HG02840 (cell line): ENCODE data around the gene EVC2.
"Not testable (repeated sequence)": the region's sequence is repeated elsewhere in the genome, so short reads cannot be mapped to it uniquely, and the experiment has no call there.

Experiments used
- ATAC-seq: cut with Tn5 transposase; IDR thresholded peaks from one replicate; pipeline ENCODE4 v1.9.1; 2021; ENCODE audit warnings: mild to moderate bottlenecking, moderate library complexity, moderate number of reproducible peaks; ENCODE audit not compliant: unreplicated experiment, low FRiP score

EVC2 gene

DNA sequence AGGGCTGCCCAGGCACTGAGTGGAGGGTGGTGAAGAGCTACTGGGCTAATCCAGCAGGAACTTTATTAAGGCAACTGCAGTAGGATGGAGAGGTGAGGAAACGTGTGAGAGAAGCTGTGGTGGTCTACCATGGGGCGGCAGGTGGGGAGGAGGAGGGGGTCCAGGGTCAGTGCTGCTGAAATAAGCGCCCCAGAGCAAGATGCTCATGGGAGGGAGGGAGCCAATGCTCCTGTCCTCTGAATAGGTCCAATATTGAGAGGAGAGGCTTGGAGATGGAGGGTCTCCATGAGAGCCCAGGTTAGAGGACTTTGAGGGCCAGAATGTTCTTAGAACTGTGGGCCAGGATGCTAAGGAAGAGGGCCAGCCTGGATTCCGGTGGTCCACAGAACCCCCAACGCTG, 37.9 kb upstream of the EVC2 start:
- no peak for ATAC-seq

DNA sequence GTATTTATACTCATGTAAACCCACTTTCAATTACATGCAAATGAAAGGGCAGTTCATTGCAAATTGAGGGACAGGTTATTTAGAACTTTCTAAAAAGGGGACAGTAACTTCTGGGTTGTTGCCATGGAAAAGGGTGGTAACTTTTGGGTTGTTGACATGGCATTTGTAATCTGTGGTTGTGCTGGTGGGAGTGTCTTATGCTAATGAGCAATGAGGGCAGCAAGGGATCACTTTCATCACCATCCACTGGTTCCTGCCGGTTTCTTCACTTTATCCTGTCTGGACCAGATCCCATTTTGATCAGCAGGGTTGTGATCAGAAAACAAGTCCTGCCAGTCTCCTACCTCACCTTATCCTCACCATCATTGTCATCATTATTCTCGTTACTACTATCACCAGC, 34.6 kb upstream of the EVC2 start:
- no peak for ATAC-seq

DNA sequence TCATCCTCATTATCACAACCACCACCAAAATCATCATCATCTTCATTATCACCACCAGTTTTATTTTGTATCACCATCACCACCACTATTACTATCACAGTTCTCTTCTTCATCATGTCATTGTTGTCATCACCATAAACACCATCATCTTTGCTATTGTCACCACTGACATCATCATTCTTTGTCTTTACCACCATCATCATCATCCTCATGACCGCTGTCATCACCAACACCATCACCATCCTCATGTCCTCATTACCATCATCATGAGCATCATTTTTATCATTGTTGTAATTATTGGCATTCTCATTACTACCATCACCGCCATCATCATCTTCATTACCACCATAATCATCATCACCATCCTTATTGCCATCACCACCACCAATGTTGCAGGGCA, 34.0 kb upstream of the EVC2 start:
- no peak for ATAC-seq

DNA sequence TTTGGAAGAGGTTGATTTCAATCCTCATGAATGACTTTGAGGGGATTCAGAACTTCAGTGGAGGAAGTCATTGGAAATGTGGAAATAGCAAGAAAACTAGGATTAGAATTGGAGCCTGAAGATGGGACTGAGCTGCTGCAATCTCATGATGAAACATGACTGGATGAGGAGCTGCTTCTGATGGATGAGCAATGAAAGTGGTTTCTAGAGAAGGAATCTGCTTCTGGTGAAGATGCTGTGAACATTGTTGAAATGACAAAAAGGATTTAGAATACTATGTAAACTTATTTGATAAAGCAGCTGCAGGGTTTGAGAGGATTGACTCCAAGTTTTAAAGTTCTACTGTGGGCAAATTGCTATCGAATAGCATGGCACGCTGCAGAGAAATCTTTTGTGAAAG, 29.7 kb upstream of the EVC2 start:
- no peak for ATAC-seq

- ATAC-seq = no peak
Observed at GRCh38 chr4:5735463-5735862, 27.1 kb upstream of the EVC2 start.

- no peak for ATAC-seq
Observed at GRCh38 chr4:5734853-5735252, 26.5 kb upstream of the EVC2 start.

GRCh38 chr4:5732158-5732557, 23.8 kb upstream of the EVC2 start:
- ATAC-seq = no peak

DNA sequence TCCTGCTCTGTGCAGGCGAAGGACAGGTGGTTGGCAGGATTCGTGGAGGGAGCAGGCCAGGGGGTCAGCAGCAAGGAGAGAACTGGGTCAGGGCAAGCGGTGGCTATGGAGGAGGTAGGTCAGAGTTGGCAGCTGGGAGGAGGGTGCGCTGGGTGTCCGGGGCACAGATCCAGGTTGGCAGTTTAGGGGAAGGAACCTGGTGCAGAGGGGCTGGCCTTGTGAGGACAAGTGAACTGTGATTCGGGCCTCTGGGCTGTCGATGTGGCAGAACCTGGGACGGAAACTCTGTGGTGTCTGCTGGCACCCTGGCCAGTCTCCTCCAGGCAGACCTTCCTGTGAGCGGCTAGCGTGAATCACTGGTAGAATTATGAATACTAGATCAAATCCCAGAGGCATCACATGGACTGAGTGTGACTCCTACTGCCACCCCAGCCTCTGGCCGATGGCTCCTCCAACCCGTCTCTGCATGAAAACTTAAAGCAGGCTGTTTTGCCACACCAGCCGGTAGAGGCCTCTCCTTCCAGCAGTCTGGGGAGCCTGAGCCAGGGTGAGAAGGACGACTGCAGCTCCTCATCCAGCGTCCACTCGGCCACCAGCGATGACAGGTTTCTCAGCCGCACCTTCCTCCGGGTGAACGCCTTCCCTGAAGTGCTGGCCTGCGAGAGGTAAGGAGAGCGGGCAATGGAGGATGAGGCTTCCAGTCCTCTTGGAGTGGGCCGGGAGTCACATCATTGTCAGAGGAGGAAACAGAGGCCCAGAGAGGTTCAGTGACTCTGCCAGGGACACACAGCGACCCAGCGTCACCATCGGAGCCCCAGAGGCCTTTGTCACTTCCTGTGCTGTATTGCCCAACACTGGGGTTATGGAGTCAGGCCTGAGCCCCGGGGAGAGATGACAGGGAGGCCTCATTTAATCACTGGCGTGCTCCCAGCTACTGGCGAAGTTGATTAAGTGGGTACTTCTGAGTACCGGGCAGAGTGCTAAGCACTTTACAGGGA, 22.9 kb upstream of the EVC2 start:
- no peak for ATAC-seq

- ATAC-seq = no peak
Observed at GRCh38 chr4:5730436-5730835, 22.1 kb upstream of the EVC2 start.

DNA sequence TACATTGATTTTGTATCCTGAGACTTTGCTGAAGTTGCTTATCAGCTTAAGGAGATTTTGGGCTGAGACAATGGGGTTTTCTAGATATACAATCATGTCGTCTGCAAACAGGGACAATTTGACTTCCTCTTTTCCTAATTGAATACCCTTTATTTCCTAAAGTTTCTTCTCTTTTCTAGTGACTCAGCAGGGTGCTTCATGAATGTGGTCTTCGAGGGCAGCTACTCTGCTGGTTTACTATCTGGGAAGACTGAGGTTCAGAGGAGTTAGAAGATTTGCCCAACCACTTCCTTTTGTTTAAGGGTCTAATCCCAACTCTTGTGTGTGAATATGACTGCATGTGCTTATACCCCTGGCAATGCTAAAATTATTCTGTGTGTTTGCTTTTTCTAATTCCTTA, 20.1 kb upstream of the EVC2 start:
- ATAC-seq = not testable (repeated sequence)

- ATAC-seq = no peak
Observed at GRCh38 chr4:5724377-5724776, 16.0 kb upstream of the EVC2 start.

DNA sequence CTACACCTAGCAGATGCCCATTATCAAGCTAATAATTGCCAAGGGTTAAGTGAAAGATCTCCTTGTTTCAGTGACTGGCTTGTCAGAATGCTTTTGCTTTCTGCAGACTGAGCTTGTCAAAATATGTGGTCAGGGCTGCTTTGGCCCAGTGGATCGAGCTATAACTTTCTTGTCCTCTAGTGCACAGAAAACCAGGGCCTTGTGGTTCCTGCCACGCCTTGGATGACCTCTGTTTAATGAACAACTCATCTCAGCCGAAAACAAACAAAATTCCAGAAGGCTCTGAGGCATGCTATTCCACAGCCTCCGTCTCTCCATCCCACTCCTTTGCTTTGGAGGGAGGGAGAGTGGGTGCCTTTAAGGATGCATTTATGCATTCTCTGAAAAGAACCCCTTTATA, 14.0 kb upstream of the EVC2 start:
- ATAC-seq = no peak

DNA sequence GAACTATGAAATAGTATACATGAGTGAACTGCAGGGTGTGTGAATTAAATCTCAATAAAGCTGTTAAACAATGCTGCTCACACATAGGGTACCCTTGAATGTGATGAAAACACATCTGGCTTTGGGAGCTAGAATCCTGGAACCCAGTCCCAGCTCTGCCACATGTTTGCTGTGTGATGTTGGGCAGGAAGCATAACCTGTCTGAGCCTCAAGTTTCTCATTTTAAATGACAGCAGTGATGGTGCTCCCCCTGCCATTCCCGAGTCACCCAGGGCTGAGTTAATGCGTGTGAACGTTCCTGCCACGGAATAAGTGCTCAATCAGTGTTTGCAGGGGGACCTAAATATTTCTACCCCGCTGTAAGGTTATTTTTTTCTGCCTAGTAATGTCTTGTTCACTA, 13.6 kb upstream of the EVC2 start:
- ATAC-seq = no peak

GRCh38 chr4:5720980-5721379, 12.6 kb upstream of the EVC2 start:
- ATAC-seq = no peak

GRCh38 chr4:5720157-5720850, 11.9 kb upstream of the EVC2 start:
- no peak for ATAC-seq

- no peak for ATAC-seq
Observed at GRCh38 chr4:5719350-5720055, 11.1 kb upstream of the EVC2 start.

- no peak for ATAC-seq
Observed at GRCh38 chr4:5718411-5718810, 10.1 kb upstream of the EVC2 start.

DNA sequence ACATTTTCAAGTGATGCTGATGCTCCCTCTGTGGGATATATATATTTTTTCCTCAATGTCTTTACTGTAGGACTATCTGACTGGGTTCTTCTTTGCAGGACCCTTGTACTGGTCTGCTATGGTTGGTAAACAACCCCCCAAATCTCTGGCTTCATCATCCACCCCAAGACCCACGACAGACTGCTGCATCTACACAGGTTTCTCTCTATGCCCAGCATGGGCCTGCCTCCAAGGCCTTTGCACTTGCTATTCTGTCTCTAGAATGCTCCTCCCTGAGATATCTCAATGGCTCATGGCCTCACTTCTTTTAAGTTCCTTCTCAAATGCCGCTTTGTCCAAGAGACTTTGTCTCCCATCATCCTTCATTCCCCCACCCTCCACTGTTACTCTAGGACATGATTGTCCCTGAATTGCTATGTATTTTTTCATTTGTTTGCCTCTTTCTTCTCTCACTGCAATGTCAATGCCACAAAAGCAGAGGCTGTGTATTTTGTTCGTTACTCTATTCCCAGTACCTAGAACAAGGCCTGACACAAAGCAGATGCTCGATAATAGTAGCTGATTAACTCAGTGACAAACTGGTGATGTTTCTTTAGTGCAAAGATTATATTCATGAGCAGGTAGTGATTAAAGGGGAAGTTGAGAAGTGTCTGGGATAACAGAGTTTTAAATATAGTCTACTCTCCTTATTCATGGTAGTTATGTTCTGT, 9.2 kb upstream of the EVC2 start:
- no peak for ATAC-seq

GRCh38 chr4:5716391-5716790, 8.0 kb upstream of the EVC2 start:
- ATAC-seq = no peak

GRCh38 chr4:5715357-5715756, 7.0 kb upstream of the EVC2 start:
- no peak for ATAC-seq

DNA sequence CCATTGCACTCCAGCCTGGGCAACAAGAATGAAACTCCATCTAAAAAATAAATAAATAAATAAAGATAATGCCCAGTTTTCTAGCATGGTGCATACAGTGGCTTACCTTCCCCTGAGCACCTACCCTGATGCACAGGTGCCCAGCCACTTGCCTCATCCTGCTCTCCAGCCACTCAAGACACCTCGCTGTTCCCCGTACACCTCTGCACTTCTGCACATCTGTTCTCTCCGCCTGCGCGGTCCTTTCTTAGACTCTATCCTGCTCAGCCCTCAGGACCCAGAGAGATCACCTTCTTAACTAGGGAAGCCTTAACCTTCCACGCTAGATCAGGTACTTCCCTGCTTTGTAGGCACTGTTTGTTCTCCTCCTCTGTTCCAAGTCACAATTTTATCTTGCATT, 5.5 kb upstream of the EVC2 start:
- ATAC-seq = no peak
